CD4-positive, alpha-beta T cell (primary cell): ENCODE measurements around the gene CNFN. TPM values are rescaled to one million over a fixed set of nuclear protein-coding genes. Genes with fewer than 3 reads are reported as not detected.

Experiments
- ATAC-seq: fragments of 200-7000 bp; cut with Tn5 transposase; one replicate; pipeline ENCODE4 v1.10.0; 2022; ENCODE audit warnings: mild to moderate bottlenecking; ENCODE audit not compliant: poor library complexity
- CTCF ChIA-PET: fragments of 350-600 bp; sonication (Branson Sonifier 250); formaldehyde crosslinking; loops from one replicate; lab custom pipeline; 2021; ENCODE audit warnings: antibody characterized with exemption, inconsistent platforms; lab: Charles Lee
- POLR2A ChIA-PET: fragments of 350-600 bp; sonication (Branson Sonifier 250); formaldehyde crosslinking; loops from one replicate; lab custom pipeline; 2021; ENCODE audit warnings: antibody characterized with exemption, inconsistent platforms; lab: Charles Lee
- DNase-seq, 14 experiments: peaks; one replicate each; pipeline ENCODE4 v3.0.0-alpha.2; 2013 to 2020; ENCODE audit warnings: mixed read lengths in 2 of 14
- H3K27ac ChIP-seq, 2 donors: one replicate each; pipeline versions ENCODE4 v1.5.1 to v1.7.0; 2013; ENCODE audit warnings: low read length in 2 of 2, low read depth in 1 of 2, mild to moderate bottlenecking in 1 of 2
- H3K27me3 ChIP-seq, 2 experiments: 1 replicate in 1 of 2; 2 replicates in 1 of 2; pipeline versions ENCODE4 v1.6.1 to v1.7.0; 2013; ENCODE audit warnings: low read length in 2 of 2, control low read depth in 1 of 2, mild to moderate bottlenecking in 1 of 2, moderate library complexity in 1 of 2; ENCODE audit not compliant: insufficient read depth in 2 of 2, control insufficient read depth in 1 of 2
- H3K36me3 ChIP-seq: one replicate; pipeline ENCODE4 v1.6.1; 2013; ENCODE audit warnings: low read length, control low read depth; ENCODE audit not compliant: insufficient read depth
- H3K4me1 ChIP-seq: one replicate; pipeline ENCODE4 v1.6.1; 2013; ENCODE audit warnings: low read length, control low read depth; ENCODE audit not compliant: insufficient read depth
- H3K4me3 ChIP-seq: one replicate; pipeline ENCODE4 v1.5.1; 2013; ENCODE audit warnings: mild to moderate bottlenecking, low read length, moderate library complexity
- H3K9me3 ChIP-seq, 2 experiments: 1 replicate in 1 of 2; 2 replicates in 1 of 2; pipeline versions ENCODE4 v1.6.1 to v1.7.0; 2013; ENCODE audit warnings: low read length in 2 of 2, mild to moderate bottlenecking in 2 of 2, control low read depth in 1 of 2, moderate library complexity in 1 of 2; ENCODE audit not compliant: control insufficient read depth in 1 of 2, insufficient read depth in 1 of 2
- H3K27ac Mint-ChIP-seq: one replicate; pipeline ENCODE4 v1.8.0; 2020; ENCODE audit warnings: mixed read lengths
- H3K27me3 Mint-ChIP-seq: one replicate; pipeline ENCODE4 v1.8.0; 2021; ENCODE audit warnings: mixed read lengths
- H3K36me3 Mint-ChIP-seq: one replicate; pipeline ENCODE4 v1.8.0; 2021; ENCODE audit warnings: low read depth, mixed read lengths
- H3K4me1 Mint-ChIP-seq: one replicate; pipeline ENCODE4 v1.8.0; 2021; ENCODE audit warnings: low read depth, mixed read lengths
- H3K4me3 Mint-ChIP-seq: one replicate; pipeline ENCODE4 v1.8.0; 2020; ENCODE audit warnings: mild to moderate bottlenecking, mixed read lengths
- H3K9me3 Mint-ChIP-seq: one replicate; pipeline ENCODE4 v1.8.0; 2020; ENCODE audit warnings: mixed read lengths
- intact Hi-C, 2 experiments: fragments of 100-400 bp; cut with DNase I in 1 of 2; cut with micrococcal nuclease in 1 of 2; formaldehyde crosslinking; loops; one replicate each; pipeline versions ENCODE4 v1.15.1 to v1.9.0; 2023 to 2025; cut with DNase I, micrococcal nuclease
- total RNA-seq, 174 experiments: library from RNA in 2 of 174; stranded (reverse) in 2 of 174; gene quantifications; one replicate each; pipeline ENCODE4 v1.2.3 and lab custom pipeline; 2021 to 2026
- TF ChIP-seq, protein P1 (sequence below): fragments of 200-600 bp; IDR thresholded peaks from one replicate; pipeline ENCODE4 v1.8.0; 2022; ENCODE audit warnings: antibody characterized with exemption, mild to moderate bottlenecking

Gene CNFN
- total RNA-seq, 2 experiments from 2014 or later, result not detected

DNA sequence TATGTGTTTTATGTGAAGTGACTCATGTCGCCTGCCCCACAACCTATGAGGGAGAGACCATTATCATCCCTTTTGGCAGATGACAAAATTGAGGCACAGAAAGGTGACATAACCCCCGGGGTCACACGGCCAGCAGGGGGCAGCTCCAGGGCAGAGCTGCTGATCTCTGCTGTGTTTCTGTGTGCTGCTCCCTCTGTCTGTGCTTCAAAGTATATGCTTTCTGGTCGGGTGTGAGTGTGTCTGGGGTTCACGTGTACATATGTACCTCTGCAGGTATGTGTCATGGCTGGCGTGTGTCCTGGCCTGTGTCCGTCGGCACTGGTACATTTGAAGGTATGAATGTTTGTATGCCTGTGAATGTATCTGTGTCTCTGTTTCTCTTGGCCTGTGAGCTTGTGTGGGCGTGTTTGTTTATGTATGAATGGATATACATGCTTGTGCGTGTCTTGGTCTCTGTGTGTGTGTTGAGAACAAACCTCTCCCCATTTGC is 30.0 kb upstream of the CNFN start:
- TF ChIP-seq, protein P1, sequence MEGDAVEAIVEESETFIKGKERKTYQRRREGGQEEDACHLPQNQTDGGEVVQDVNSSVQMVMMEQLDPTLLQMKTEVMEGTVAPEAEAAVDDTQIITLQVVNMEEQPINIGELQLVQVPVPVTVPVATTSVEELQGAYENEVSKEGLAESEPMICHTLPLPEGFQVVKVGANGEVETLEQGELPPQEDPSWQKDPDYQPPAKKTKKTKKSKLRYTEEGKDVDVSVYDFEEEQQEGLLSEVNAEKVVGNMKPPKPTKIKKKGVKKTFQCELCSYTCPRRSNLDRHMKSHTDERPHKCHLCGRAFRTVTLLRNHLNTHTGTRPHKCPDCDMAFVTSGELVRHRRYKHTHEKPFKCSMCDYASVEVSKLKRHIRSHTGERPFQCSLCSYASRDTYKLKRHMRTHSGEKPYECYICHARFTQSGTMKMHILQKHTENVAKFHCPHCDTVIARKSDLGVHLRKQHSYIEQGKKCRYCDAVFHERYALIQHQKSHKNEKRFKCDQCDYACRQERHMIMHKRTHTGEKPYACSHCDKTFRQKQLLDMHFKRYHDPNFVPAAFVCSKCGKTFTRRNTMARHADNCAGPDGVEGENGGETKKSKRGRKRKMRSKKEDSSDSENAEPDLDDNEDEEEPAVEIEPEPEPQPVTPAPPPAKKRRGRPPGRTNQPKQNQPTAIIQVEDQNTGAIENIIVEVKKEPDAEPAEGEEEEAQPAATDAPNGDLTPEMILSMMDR, result peak; percentile 86
- no peak overlapping the region for H3K27ac ChIP-seq
- ATAC-seq, result peak; percentile 45
- H3K4me3 ChIP-seq, result no peak overlapping the region
- H3K36me3 Mint-ChIP-seq, result peaks cover 14% of the 10 kb centered on the region
- POLR2A ChIA-PET, result interaction anchor here (1.5 kb wide), 1 partner anchor 20 kb away, joined by 5 read pairs; no protein-coding TSS in a partner anchor
- peaks cover 49% of the 10 kb centered on the region for H3K4me1 Mint-ChIP-seq
- no peaks in the 10 kb centered on the region for H3K27me3 ChIP-seq
- no peaks in the 10 kb centered on the region for H3K9me3 ChIP-seq
- intact Hi-C loops, result loop anchor here (1.0 to 10.0 kb wide), 7 partner anchors 13 to 313 kb away; partner anchors contain the start of genes MEGF8 (in 1 of the 2) and POU2F2 (in 1 of the 2)
- CTCF ChIA-PET, result interaction anchor here (0.7 to 3.5 kb wide), 12 partner anchors 8 to 560 kb away, joined by 3 to 32 read pairs (median 8); partner anchors contain the start of gene RPS19
- H3K27me3 Mint-ChIP-seq, result no peaks in the 10 kb centered on the region
- H3K27ac Mint-ChIP-seq, result peak overlapping the region; percentile 12
- peaks cover 4% of the 10 kb centered on the region for H3K36me3 ChIP-seq
- peak overlapping the region; percentile 77 for H3K4me3 Mint-ChIP-seq
- H3K9me3 Mint-ChIP-seq, result no peaks in the 10 kb centered on the region
- H3K4me1 ChIP-seq, result peaks cover 46% of the 10 kb centered on the region
- peak; percentile 66 to 89 (median 75) for DNase-seq

DNA sequence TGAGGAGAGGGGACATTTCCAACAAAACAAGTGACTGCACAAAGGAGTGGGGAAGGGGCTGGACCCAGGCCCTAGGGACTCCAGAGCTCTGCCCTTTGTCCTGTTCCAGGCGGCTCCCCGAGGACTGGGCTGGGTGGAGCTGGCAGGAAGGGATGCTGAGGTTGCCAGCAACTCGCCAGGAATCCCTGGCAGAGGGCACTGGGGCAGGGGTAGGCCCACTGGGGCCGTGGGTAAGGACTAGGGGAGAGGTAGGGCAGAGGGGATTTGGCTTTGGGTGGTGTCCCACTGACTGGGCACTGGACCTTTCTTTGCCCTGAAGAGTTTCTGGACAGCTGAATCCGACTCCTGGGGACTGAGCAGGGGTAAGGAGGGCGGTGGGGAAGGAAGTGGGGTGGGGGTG is 29.2 kb upstream of the CNFN start:
- Histone ChIP-seq H3K4me1 (peaks cover 44% of the 10 kb centered on the region), H3K4me3 (no peak overlapping the region), H3K36me3 (peaks cover 7% of the 10 kb centered on the region), H3K9me3 (no peaks in the 10 kb centered on the region), H3K27me3 (no peaks in the 10 kb centered on the region), H3K27ac (no peak overlapping the region)
- ChIA-PET CTCF (interaction anchor here (1.0 to 3.5 kb wide), 7 partner anchors 9 to 32 kb away, joined by 3 to 32 read pairs (median 9); no protein-coding TSS in a partner anchor), POLR2A (no interaction called here)
- H3K4me3 Mint-ChIP-seq, result no peak overlapping the region
- H3K27me3 Mint-ChIP-seq, result no peaks in the 10 kb centered on the region
- H3K36me3 Mint-ChIP-seq, result peaks cover 21% of the 10 kb centered on the region
- TF ChIP-seq, protein P1, result no peak
- intact Hi-C loops, result no loop called here
- H3K9me3 Mint-ChIP-seq, result no peaks in the 10 kb centered on the region
- DNase-seq (no peak), ATAC-seq (no peak)
- no peak overlapping the region for H3K27ac Mint-ChIP-seq
- peaks cover 46% of the 10 kb centered on the region for H3K4me1 Mint-ChIP-seq

DNA sequence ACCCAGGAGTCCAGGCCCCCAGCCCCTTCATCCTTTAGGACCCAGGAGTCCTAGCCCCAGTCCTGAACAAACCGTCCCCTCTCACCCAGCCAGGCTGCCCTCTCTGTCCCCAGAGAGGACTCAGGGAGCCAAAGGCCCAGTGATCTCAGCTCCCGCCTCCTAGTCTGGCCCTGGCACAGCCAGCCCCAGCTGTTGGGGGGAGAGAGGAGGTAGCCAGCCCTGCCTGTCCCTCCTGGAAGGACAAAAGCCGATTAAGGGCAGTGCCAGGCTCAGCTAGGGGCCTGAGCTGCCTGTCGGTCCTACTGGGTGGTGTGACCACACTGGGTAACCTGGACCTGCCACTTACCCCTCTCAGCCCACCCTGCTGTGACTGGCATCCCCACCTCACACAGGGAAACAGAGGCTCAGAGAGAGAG is 22.6 kb upstream of the CNFN start:
- DNase-seq (no peak), ATAC-seq (no peak)
- no peaks in the 10 kb centered on the region for H3K27me3 ChIP-seq
- POLR2A ChIA-PET, result no interaction called here
- H3K36me3 Mint-ChIP-seq, result peaks cover 26% of the 10 kb centered on the region
- no peaks in the 10 kb centered on the region for H3K9me3 ChIP-seq
- CTCF ChIA-PET, result no interaction called here
- peaks cover 4% of the 10 kb centered on the region for H3K4me1 Mint-ChIP-seq
- H3K4me3 ChIP-seq, result no peak overlapping the region
- intact Hi-C loops, result no loop called here
- peaks cover 3% of the 10 kb centered on the region for H3K4me1 ChIP-seq
- H3K27ac Mint-ChIP-seq, result no peak overlapping the region
- TF ChIP-seq, protein P1, result no peak
- peaks cover 20% of the 10 kb centered on the region for H3K36me3 ChIP-seq
- H3K9me3 Mint-ChIP-seq, result no peaks in the 10 kb centered on the region
- no peak overlapping the region for H3K4me3 Mint-ChIP-seq
- no peaks in the 10 kb centered on the region for H3K27me3 Mint-ChIP-seq
- no peak overlapping the region for H3K27ac ChIP-seq
